AG09319 (cell line): ENCODE measurements around the gene CD74.

ENCODE experiments used
- DNase-seq: peaks from one replicate; pipeline ENCODE4 v3.0.0-alpha.2; 2010; ENCODE audit warnings: low read depth; ENCODE audit errors: extremely low read depth
- CTCF ChIP-seq: IDR thresholded peaks from 2 replicates; pipeline ENCODE4 v1.5.1; 2011; ENCODE audit warnings: low read depth, mild to moderate bottlenecking, inconsistent platforms, low read length, moderate library complexity

CD74 gene

GRCh38 chr5:150406723-150407095, 6.0 kb downstream of the CD74 start:
- TF ChIP-seq CTCF, result no peak
- DNase-seq, result no peak

- no peak for TF ChIP-seq CTCF
- no peak for DNase-seq
Measured at GRCh38 chr5:150406103-150406722, 6.5 kb downstream of the CD74 start.

- DNase-seq, result no peak
- TF ChIP-seq CTCF, result no peak
Measured at GRCh38 chr5:150404941-150405816, 7.5 kb downstream of the CD74 start.

GRCh38 chr5:150404535-150404934, 8.2 kb downstream of the CD74 start:
- TF ChIP-seq CTCF, result no peak
- DNase-seq, result no peak

- TF ChIP-seq CTCF, result no peak
- DNase-seq, result no peak
Measured at GRCh38 chr5:150404121-150404520, 8.6 kb downstream of the CD74 start.

- DNase-seq, result no peak
- no peak for TF ChIP-seq CTCF
Measured at GRCh38 chr5:150402901-150403342, 9.8 kb downstream of the CD74 start.

- no peak for TF ChIP-seq CTCF
- DNase-seq, result no peak
Measured at GRCh38 chr5:150402229-150402773, 10.4 kb downstream of the CD74 start.
